Mesodermal cell (in vitro differentiated cells): ENCODE results near the gene PLD5.
"Not testable (repeated sequence)": the region's sequence is repeated elsewhere in the genome, so short reads cannot be mapped to it uniquely, and the experiment has no call there.

ENCODE experiments used
- H3K27ac ChIP-seq: 2 replicates; pipeline ENCODE4 v1.7.0; 2013; ENCODE audit warnings: mild to moderate bottlenecking, low read depth, low read length, moderate library complexity; ENCODE audit not compliant: severe bottlenecking
- H3K36me3 ChIP-seq: 2 replicates; pipeline ENCODE4 v1.7.1; 2013; ENCODE audit warnings: mild to moderate bottlenecking, low read length, moderate library complexity; ENCODE audit not compliant: control insufficient read depth, insufficient read depth
- H3K4me1 ChIP-seq: one replicate; pipeline ENCODE4 v1.7.1; 2013; ENCODE audit warnings: mild to moderate bottlenecking, low read length; ENCODE audit not compliant: insufficient read depth, control insufficient read depth, poor library complexity, severe bottlenecking
- H3K4me3 ChIP-seq: 2 replicates; pipeline ENCODE4 v1.7.0; 2013; ENCODE audit warnings: low read length, control low read depth, mild to moderate bottlenecking; ENCODE audit not compliant: insufficient read depth, poor library complexity, severe bottlenecking; ENCODE audit errors: extremely low read depth
- H3K9me3 ChIP-seq: 2 replicates; pipeline ENCODE4 v1.7.1; 2013; ENCODE audit warnings: mild to moderate bottlenecking, low read length, moderate library complexity; ENCODE audit not compliant: control insufficient read depth
- WGBS, 2 experiments: methylation state at CpG; one replicate each; pipeline ENCODE4 v1.1.5; 2013; ENCODE audit warnings: missing lambda C conversion rate in 2 of 2; ENCODE audit not compliant: insufficient coverage in 2 of 2; 5-methylcytosine and 5-hydroxymethylcytosine counted together

The PLD5 gene

DNA sequence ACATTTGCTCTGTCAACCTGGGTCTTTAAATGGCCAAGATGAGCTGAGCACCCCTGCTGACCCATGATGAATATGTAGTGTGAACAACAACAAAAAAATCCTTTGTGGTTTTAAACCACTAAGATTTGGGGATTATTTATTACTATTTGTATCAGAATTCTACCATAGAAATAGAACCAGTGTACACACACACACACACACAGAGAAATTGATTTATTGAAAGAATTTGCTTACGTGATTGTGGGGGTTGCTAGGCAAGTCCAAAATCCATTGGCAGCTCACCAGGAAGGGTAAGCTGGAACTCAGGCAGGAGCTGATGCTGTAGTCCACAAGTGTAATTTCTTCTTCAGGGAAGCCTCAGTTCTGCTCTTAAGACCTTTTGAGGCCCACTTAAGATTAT is 443.1 kb downstream of the PLD5 start:
- H3K36me3 ChIP-seq: no peaks in the 10 kb centered on the region
- H3K4me3 ChIP-seq: no peak overlapping the region
- WGBS, 2 experiments: no CpG with 5 or more reads among the region's 1 CpG
- no peaks in the 10 kb centered on the region for H3K9me3 ChIP-seq
- no peak overlapping the region for H3K27ac ChIP-seq
- peaks cover under 1% of the 10 kb centered on the region for H3K4me1 ChIP-seq

GRCh38 chr1:242065813-242066212 is 458.7 kb downstream of the PLD5 start:
- Histone ChIP-seq H3K36me3 (no peaks in the 10 kb centered on the region), H3K27ac (no peak overlapping the region), H3K9me3 (no peaks in the 10 kb centered on the region), H3K4me3 (no peak overlapping the region), H3K4me1 (no peaks in the 10 kb centered on the region)
- WGBS, 2 experiments: no CpG with 5 or more reads among the region's 2 CpGs

GRCh38 chr1:242062271-242062670 is 462.2 kb downstream of the PLD5 start:
- H3K4me1 ChIP-seq: no peaks in the 10 kb centered on the region
- H3K4me3 ChIP-seq: no peak overlapping the region
- H3K9me3 ChIP-seq: no peaks in the 10 kb centered on the region
- no peak overlapping the region for H3K27ac ChIP-seq
- H3K36me3 ChIP-seq: no peaks in the 10 kb centered on the region
- 71 to 83% methylated on average over 2 to 3 of the region's 3 CpGs for WGBS, 2 experiments

- no peaks in the 10 kb centered on the region for H3K36me3 ChIP-seq
- H3K9me3 ChIP-seq: no peaks in the 10 kb centered on the region
- no peak overlapping the region for H3K27ac ChIP-seq
- 87 to 89% methylated on average over 10 of the region's 11 CpGs for WGBS, 2 experiments
- H3K4me1 ChIP-seq: no peaks in the 10 kb centered on the region
- H3K4me3 ChIP-seq: no peak overlapping the region
These were observed 464.5 kb downstream of the PLD5 start for GRCh38 chr1:242059976-242060375.

- H3K9me3 ChIP-seq, H3K4me1 ChIP-seq, H3K4me3 ChIP-seq, H3K27ac ChIP-seq, H3K36me3 ChIP-seq: not testable (repeated sequence)
- 94 to 100% methylated on average over 1 to 3 of the region's 4 CpGs for WGBS, 2 experiments
These were observed 465.9 kb downstream of the PLD5 start for GRCh38 chr1:242058582-242058981.

DNA sequence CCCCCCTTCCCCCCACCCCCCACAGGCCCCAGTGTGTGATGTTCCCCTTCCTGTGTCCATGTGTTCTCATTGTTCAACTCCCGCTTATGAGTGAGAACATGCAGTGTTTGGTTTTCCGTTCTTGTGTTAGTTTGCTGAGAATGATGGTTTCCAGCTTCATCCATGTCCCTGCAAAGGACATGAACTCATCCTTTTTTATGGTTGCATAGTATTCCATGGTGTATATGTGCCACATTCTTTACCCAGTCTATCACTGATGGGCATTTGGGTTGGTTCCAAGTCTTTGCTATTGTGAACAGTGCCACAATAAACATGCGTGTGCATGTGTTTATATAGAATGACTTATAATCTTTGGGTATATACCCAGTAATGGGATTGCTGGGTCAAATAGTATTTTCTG is 466.3 kb downstream of the PLD5 start:
- H3K36me3 ChIP-seq, H3K4me1 ChIP-seq, H3K9me3 ChIP-seq, H3K4me3 ChIP-seq, H3K27ac ChIP-seq: not testable (repeated sequence)
- WGBS, 2 experiments: 100% methylated on average over 1 of the region's 3 CpGs; no CpG with 5 or more reads in 1 of the 2 experiments

DNA sequence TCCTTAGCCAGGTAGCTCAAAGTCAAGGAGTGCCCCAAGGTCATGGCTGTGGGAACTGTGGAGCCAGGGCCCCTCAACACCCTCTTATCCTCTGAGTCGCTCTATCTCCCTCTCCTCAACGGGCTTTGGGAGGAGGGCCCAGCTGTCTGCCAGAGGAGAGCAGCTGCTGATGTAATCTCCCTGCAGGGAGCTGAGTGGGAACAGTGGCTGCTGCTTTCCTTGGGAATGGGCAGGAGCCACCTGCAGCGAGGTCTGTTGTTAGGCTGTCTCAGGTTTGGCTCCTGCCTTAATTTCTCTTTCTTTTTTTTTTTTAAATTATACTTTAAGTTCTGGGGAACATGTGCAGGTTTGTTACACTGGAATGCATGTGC is 466.8 kb downstream of the PLD5 start:
- no CpG with 5 or more reads among the region's 3 CpGs for WGBS, 2 experiments

DNA sequence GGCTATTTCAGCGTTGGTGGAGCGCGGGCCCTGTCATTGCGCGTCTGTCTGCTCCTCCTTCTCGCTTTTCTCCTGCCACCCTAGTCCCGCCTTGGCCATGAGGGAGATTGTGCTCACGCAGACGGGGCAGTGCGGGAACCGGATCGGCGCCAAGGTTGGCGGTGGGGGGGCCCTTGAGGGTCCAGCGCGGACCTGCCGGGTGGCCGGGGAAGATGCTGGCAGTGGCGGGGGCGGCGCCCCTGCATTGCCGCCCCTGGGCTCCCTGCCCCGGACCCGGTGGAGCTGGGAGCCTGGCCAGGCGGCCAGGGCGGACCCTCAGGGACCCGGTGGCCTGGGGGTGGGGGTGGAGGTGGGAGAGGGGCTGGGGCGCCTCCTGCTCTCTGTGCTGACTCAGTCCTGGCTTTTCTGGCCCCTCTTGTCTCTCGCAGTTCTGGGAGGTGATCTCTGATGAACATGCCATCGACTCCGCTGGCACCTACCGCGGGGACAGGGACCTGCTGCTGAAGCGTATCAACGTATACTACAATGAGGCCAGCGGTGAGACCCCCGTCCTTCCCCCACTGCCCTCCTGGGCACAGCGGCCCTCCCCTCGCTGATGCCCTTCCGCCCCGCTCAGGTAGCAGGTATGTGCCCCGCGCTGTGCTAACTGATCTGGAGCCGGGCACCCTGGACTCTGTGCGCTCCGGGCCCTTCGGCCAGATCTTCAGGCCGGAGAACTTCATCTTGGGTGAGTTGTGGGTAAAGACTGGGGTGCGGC is 467.3 kb downstream of the PLD5 start:
- Histone ChIP-seq H3K27ac (no peak overlapping the region), H3K9me3 (no peaks in the 10 kb centered on the region), H3K4me1 (no peaks in the 10 kb centered on the region), H3K4me3 (no peak overlapping the region), H3K36me3 (no peaks in the 10 kb centered on the region)
- WGBS, 2 experiments: 94% methylated on average over 26 to 34 of the region's 49 CpGs

More for the DNA sequence above, 466.8 kb downstream of the PLD5 start:
- H3K4me3 ChIP-seq: no peak overlapping the region
- no peaks in the 10 kb centered on the region for H3K9me3 ChIP-seq
- no peaks in the 10 kb centered on the region for H3K4me1 ChIP-seq
- H3K27ac ChIP-seq: no peak overlapping the region
- H3K36me3 ChIP-seq: no peaks in the 10 kb centered on the region

DNA sequence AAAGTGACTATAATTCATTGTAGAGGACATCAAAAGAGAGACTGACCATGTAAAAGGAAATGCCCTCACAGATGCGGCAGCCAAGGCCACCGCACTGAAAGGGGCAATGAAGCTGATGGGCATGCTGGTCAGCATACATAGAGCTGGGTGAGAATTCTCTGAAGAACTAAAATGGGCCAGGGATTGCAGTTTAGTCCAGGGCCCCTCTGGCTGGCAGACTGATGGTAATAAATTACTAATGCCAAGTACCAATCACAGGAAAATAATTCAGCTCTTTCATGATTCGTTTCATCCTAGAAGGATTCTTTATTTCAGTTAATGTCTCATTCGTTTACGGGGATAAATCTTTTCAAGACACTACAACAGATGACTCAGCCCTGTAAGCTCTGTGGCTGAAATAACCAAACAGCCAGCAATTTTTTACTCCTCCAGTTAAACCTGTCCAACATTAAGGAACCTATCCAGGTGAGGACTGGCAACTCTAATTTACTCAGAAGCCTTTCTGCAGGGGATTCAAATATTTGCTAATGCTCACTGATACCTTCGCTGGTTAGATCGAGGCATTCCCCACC is 468.7 kb downstream of the PLD5 start:
- no peaks in the 10 kb centered on the region for H3K9me3 ChIP-seq

GRCh38 chr1:242043165-242043564 is 481.3 kb downstream of the PLD5 start:
- Histone ChIP-seq H3K4me1 (no peaks in the 10 kb centered on the region), H3K36me3 (no peaks in the 10 kb centered on the region), H3K4me3 (no peak overlapping the region), H3K9me3 (no peaks in the 10 kb centered on the region), H3K27ac (no peak overlapping the region)
- 48 to 59% methylated on average over 2 to 3 of the region's 3 CpGs for WGBS, 2 experiments

More for the DNA sequence above, 468.7 kb downstream of the PLD5 start:
- H3K4me3 ChIP-seq: no peak overlapping the region
- no peak overlapping the region for H3K27ac ChIP-seq
- no peaks in the 10 kb centered on the region for H3K4me1 ChIP-seq
- no peaks in the 10 kb centered on the region for H3K36me3 ChIP-seq
- WGBS, 2 experiments: 72 to 96% methylated on average over 5 to 6 of the region's 7 CpGs

- Histone ChIP-seq H3K36me3 (no peaks in the 10 kb centered on the region), H3K9me3 (no peaks in the 10 kb centered on the region), H3K4me1 (no peaks in the 10 kb centered on the region), H3K4me3 (no peak overlapping the region), H3K27ac (no peak overlapping the region)
- WGBS, 2 experiments: 90% methylated on average over 2 of the region's 5 CpGs; no CpG with 5 or more reads in 1 of the 2 experiments
These were observed 490.1 kb downstream of the PLD5 start for GRCh38 chr1:242034392-242034791.
